Measurements from ENCODE around the gene RNF112. TPM values are rescaled to one million over a fixed set of nuclear protein-coding genes. Genes with fewer than 3 reads are reported as not detected.

RNF112 gene
- polyA plus RNA-seq, 1 donor from 2014 or later = 33.3 TPM

DNA sequence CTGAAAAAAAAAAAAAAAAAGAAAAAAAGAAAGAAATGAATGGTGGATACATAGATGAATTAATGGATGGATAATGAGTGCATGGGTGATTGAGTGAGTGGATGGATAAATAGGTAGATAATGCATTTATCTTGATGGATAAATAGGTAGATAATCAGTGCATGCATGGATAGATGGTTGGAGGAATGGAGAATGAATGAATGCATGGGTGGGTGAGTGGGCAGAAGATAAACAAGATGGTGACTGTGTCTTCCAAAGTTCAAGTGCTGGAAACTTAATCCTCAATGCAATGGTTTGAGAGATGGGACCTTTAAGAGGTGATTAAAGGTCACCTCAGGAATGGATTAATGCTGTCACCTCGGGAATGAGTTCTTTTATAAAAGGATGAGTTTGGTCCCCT, 6.8 kb upstream of the RNF112 start:
- H3K9ac ChIP-seq (ENCODE audit: low read length) = no peak overlapping the region

GRCh38 chr17:19405114-19405513, 5.9 kb upstream of the RNF112 start:
- H3F3A ChIP-seq (ENCODE audit: insufficient read depth, low read length, poor library complexity, severe bottlenecking) = no peaks in the 10 kb centered on the region
- H3K9me3 ChIP-seq (ENCODE audit: low read length) = no peaks in the 10 kb centered on the region
- H3K79me2 ChIP-seq (replicated peaks; ENCODE audit: insufficient read depth, low read length) = no peaks in the 10 kb centered on the region
- H3K27ac ChIP-seq (ENCODE audit: low read length) = no peak overlapping the region
- no peak overlapping the region for H2AFZ ChIP-seq (ENCODE audit: low read depth, low read length)
- no peaks in the 10 kb centered on the region for H3K9me2 ChIP-seq (ENCODE audit: insufficient read depth, low read length)
- H4K20me1 ChIP-seq (ENCODE audit: insufficient read depth) = no peaks in the 10 kb centered on the region
- H3K27me3 ChIP-seq (ENCODE audit: insufficient read depth, low read depth, low read length) = no peaks in the 10 kb centered on the region
- no peaks in the 10 kb centered on the region for H3K36me3 ChIP-seq (ENCODE audit: insufficient read depth, low read length)
- H3K9ac ChIP-seq (ENCODE audit: low read length) = no peak overlapping the region
- H3K4me2 ChIP-seq (ENCODE audit: low read length) = no peak overlapping the region
- no peak for TF ChIP-seq SMC3 (conservative IDR thresholded peaks at IDR 0.05; ENCODE audit: poor library complexity)
- no peak for TF ChIP-seq EZH2 (IDR thresholded peaks at IDR 0.05; ENCODE audit: borderline replicate concordance, insufficient read depth, low read length, poor library complexity, severe bottlenecking)
- no peak for TF ChIP-seq MXI1 (conservative IDR thresholded peaks at IDR 0.05; ENCODE audit: poor library complexity, severe bottlenecking)
- TF ChIP-seq, protein P1, sequence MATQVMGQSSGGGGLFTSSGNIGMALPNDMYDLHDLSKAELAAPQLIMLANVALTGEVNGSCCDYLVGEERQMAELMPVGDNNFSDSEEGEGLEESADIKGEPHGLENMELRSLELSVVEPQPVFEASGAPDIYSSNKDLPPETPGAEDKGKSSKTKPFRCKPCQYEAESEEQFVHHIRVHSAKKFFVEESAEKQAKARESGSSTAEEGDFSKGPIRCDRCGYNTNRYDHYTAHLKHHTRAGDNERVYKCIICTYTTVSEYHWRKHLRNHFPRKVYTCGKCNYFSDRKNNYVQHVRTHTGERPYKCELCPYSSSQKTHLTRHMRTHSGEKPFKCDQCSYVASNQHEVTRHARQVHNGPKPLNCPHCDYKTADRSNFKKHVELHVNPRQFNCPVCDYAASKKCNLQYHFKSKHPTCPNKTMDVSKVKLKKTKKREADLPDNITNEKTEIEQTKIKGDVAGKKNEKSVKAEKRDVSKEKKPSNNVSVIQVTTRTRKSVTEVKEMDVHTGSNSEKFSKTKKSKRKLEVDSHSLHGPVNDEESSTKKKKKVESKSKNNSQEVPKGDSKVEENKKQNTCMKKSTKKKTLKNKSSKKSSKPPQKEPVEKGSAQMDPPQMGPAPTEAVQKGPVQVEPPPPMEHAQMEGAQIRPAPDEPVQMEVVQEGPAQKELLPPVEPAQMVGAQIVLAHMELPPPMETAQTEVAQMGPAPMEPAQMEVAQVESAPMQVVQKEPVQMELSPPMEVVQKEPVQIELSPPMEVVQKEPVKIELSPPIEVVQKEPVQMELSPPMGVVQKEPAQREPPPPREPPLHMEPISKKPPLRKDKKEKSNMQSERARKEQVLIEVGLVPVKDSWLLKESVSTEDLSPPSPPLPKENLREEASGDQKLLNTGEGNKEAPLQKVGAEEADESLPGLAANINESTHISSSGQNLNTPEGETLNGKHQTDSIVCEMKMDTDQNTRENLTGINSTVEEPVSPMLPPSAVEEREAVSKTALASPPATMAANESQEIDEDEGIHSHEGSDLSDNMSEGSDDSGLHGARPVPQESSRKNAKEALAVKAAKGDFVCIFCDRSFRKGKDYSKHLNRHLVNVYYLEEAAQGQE (IDR thresholded peaks at IDR 0.05; ENCODE audit: borderline replicate concordance) = no peak
- no peak for TF ChIP-seq POLR2AphosphoS5 (IDR thresholded peaks at IDR 0.05)
- no peak for TF ChIP-seq EP300 (conservative IDR thresholded peaks at IDR 0.05; ENCODE audit: poor library complexity, severe bottlenecking)
- no peak for TF ChIP-seq TAF1 (IDR thresholded peaks at IDR 0.05; ENCODE audit: low read depth)
- no peak for TF ChIP-seq RAD21 (conservative IDR thresholded peaks at IDR 0.05)
- no peak for TF ChIP-seq CTCF (IDR thresholded peaks at IDR 0.05; ENCODE audit: poor library complexity, severe bottlenecking)
- H3K4me3 ChIP-seq (ENCODE audit: low read length) = no peak overlapping the region

More for the DNA sequence above, 6.8 kb upstream of the RNF112 start:
- Histone ChIP-seq H3K27me3 (ENCODE audit: insufficient read depth, low read depth, low read length) (no peaks in the 10 kb centered on the region), H3K79me2 (replicated peaks; ENCODE audit: insufficient read depth, low read length) (no peaks in the 10 kb centered on the region), H3K9me3 (ENCODE audit: low read length) (no peaks in the 10 kb centered on the region), H3K36me3 (ENCODE audit: insufficient read depth, low read length) (no peaks in the 10 kb centered on the region), H3K4me2 (ENCODE audit: low read length) (no peak overlapping the region), H3K9me2 (ENCODE audit: insufficient read depth, low read length) (no peaks in the 10 kb centered on the region), H3K27ac (ENCODE audit: low read length) (no peak overlapping the region), H2AFZ (ENCODE audit: low read depth, low read length) (no peak overlapping the region), H3F3A (ENCODE audit: insufficient read depth, low read length, poor library complexity, severe bottlenecking) (no peaks in the 10 kb centered on the region), H4K20me1 (ENCODE audit: insufficient read depth) (no peaks in the 10 kb centered on the region), H3K4me3 (ENCODE audit: low read length) (no peak overlapping the region)
- no peak for TF ChIP-seq POLR2AphosphoS5 (IDR thresholded peaks at IDR 0.05)
- TF ChIP-seq RAD21 (conservative IDR thresholded peaks at IDR 0.05) = no peak
- no peak for TF ChIP-seq TAF1 (IDR thresholded peaks at IDR 0.05; ENCODE audit: low read depth)

All from neural cell (in vitro differentiated cells).